K562 (cell line): ENCODE data around the gene OVCA2. TPM values are rescaled to one million over a fixed set of nuclear protein-coding genes. Genes with fewer than 3 reads are reported as not detected.
A peak's percentile ranks its signal among the peaks of the same experiment; 100 is the strongest.

ENCODE experiments used
- ATAC-seq: fragments of 200-7000 bp; cut with Tn5 transposase; 3 replicates; pipeline ENCODE4 v1.9.1; 2020; ENCODE audit warnings: moderate library complexity
- BruUV-seq: library from RNA; stranded (reverse); fragments of 400-500 nt; replicated peaks from 2 replicates; lab custom pipeline; 2021; lab: Mats Ljungman, UMichigan
- CTCF ChIA-PET: fragments of 300-600 bp; formaldehyde crosslinking; extraction: SDS; loops from one replicate; lab custom pipeline; 2021; ENCODE audit warnings: low intra/inter-chr PET ratio; lab: Yijun Ruan, JAX
- POLR2A ChIA-PET: fragments of 300-600, 350-650 bp; sonication (Branson Sonifier 250); formaldehyde crosslinking; extraction: SDS; loops from one replicate; lab custom pipeline; 2021; ENCODE audit warnings: antibody characterized with exemption, inconsistent platforms; lab: Yijun Ruan, JAX
- DNase-seq, 4 experiments: peaks; one replicate each; pipeline versions ENCODE4 v3.0.0 to v3.0.0-alpha.2; 2011 to 2018; ENCODE audit warnings: low spot score in 3 of 4, mixed read lengths in 3 of 4; ENCODE audit errors: extremely low read depth in 1 of 4
- FAIRE-seq: peaks from 2 replicates; lab custom pipeline; 2011; peaks lifted over from hg19 to GRCh38; lab: Jason Lieb, UNC
- H2AFZ ChIP-seq: 2 replicates; pipeline ENCODE4 v1.6.0; 2011; ENCODE audit warnings: low read depth, low read length, control low read depth, inconsistent platforms
- H3K27ac ChIP-seq: fragments of 200-600 bp; 3 replicates; pipeline ENCODE4 v1.8.0; 2011; ENCODE audit warnings: low read depth, mild to moderate bottlenecking, control low read depth, inconsistent platforms, low read length, moderate library complexity, mixed read lengths; ENCODE audit errors: extremely low read depth
- H3K27me3 ChIP-seq, 2 experiments: fragments of 300-600 bp in 1 of 2; 2 replicates in 1 of 2; 3 replicates in 1 of 2; pipeline versions ENCODE4 v1.6.0 to v1.8.0; 2011; ENCODE audit warnings: inconsistent platforms in 2 of 2, low read length in 2 of 2, mild to moderate bottlenecking in 1 of 2, mixed read lengths in 1 of 2, moderate library complexity in 1 of 2; ENCODE audit not compliant: control insufficient read depth in 2 of 2, insufficient read depth in 2 of 2
- H3K36me3 ChIP-seq: fragments of 300-600 bp; 3 replicates; pipeline ENCODE4 v1.8.0; 2011; ENCODE audit warnings: mild to moderate bottlenecking, low read length, inconsistent platforms; ENCODE audit not compliant: control insufficient read depth, insufficient read depth
- H3K4me1 ChIP-seq, 2 experiments: fragments of 200-600 bp in 1 of 2; replicated peaks in 1 of 2; 2 replicates in 1 of 2; 3 replicates in 1 of 2; pipeline versions ENCODE4 v1.5.1 to v1.8.0; 2011; ENCODE audit warnings: inconsistent platforms in 2 of 2, low read length in 2 of 2, mild to moderate bottlenecking in 1 of 2, mixed read lengths in 1 of 2, moderate library complexity in 1 of 2; ENCODE audit not compliant: control insufficient read depth in 2 of 2, insufficient read depth in 2 of 2
- H3K4me2 ChIP-seq: 2 replicates; pipeline ENCODE4 v1.6.1; 2011; ENCODE audit warnings: low read length, control low read depth, inconsistent platforms, mixed read lengths; ENCODE audit not compliant: insufficient read depth
- H3K4me3 ChIP-seq: fragments of 200-600 bp; sonication (generic), shearing (Covaris generic); 2 replicates; pipeline ENCODE4 v1.5.1; 2016; ENCODE audit warnings: control low read depth, inconsistent platforms
- H3K79me2 ChIP-seq: fragments of 200-600 bp; 3 replicates; pipeline ENCODE4 v1.8.0; 2011; ENCODE audit warnings: low read length, inconsistent platforms; ENCODE audit not compliant: control insufficient read depth, insufficient read depth
- H3K9ac ChIP-seq, 2 experiments: 2 replicates each; pipeline versions ENCODE4 v1.6.0 to v1.6.1; 2011; ENCODE audit warnings: low read depth in 2 of 2, low read length in 2 of 2, control low read depth in 1 of 2, inconsistent platforms in 1 of 2, mild to moderate bottlenecking in 1 of 2, mixed read lengths in 1 of 2; ENCODE audit not compliant: insufficient read depth in 1 of 2
- H3K9me1 ChIP-seq: one replicate; pipeline ENCODE4 v1.6.0; 2011; ENCODE audit warnings: inconsistent platforms, mild to moderate bottlenecking, low read length, moderate library complexity; ENCODE audit not compliant: control insufficient read depth, insufficient read depth
- H3K9me3 ChIP-seq: replicated peaks from 2 replicates; pipeline ENCODE4 v1.5.1; 2011; ENCODE audit warnings: low read depth, low read length, inconsistent platforms; ENCODE audit not compliant: control insufficient read depth, insufficient read depth
- H4K20me1 ChIP-seq: replicated peaks from 2 replicates; pipeline ENCODE4 v1.6.1; 2011; ENCODE audit warnings: low read length, inconsistent platforms, mixed read lengths; ENCODE audit not compliant: control insufficient read depth, insufficient read depth
- CBFA2T3 ChIP-seq: fragments of 450-650 bp; IDR thresholded peaks from 2 replicates; pipeline ENCODE4 v1.6.1; 2017
- ERF ChIP-seq: fragments of 450-650 bp; formaldehyde crosslinking; IDR thresholded peaks from 2 replicates; pipeline ENCODE4 v1.4.0; 2020; ENCODE audit warnings: mild to moderate bottlenecking, mixed read lengths
- HDAC6 ChIP-seq: IDR thresholded peaks from 2 replicates; pipeline ENCODE4 v1.6.1; 2012; ENCODE audit warnings: low read depth, mild to moderate bottlenecking, control low read depth, inconsistent platforms, low read length, moderate library complexity
- MIER1 ChIP-seq: fragments of 450-650 bp; IDR thresholded peaks from 2 replicates; pipeline ENCODE4 v1.6.1; 2016; ENCODE audit warnings: antibody characterized with exemption, mild to moderate bottlenecking, low read depth
- SMAD1 ChIP-seq: fragments of 150-350 bp; IDR thresholded peaks from 2 replicates; pipeline ENCODE4 v1.6.1; 2014; ENCODE audit warnings: low read length, low read depth; ENCODE audit not compliant: partially characterized antibody
- TGIF2 ChIP-seq: sonication (generic); formaldehyde crosslinking; IDR thresholded peaks from 2 replicates; pipeline ENCODE4 v1.8.1; 2022; ENCODE audit warnings: mild to moderate bottlenecking, missing genetic modification reagents, moderate library complexity
- ZC3H8 ChIP-seq: fragments of 450-650 bp; IDR thresholded peaks from 2 replicates; pipeline ENCODE4 v1.6.1; 2017
- ZNF212 ChIP-seq: fragments of 450-650 bp; formaldehyde crosslinking; IDR thresholded peaks from 2 replicates; pipeline ENCODE4 v1.4.0; 2020; ENCODE audit warnings: mild to moderate bottlenecking
- ZNF224 ChIP-seq: sonication (generic); formaldehyde crosslinking; IDR thresholded peaks from 2 replicates; pipeline ENCODE4 v1.8.0; 2022; ENCODE audit warnings: mild to moderate bottlenecking, missing genetic modification reagents
- WGBS: fragments of 100-300 bp; shearing (Covaris generic); methylation state at CpG from one replicate; pipeline ENCODE4 v1.1.6; 2016; ENCODE audit warnings: low coverage, mixed read lengths; ENCODE audit not compliant: insufficient coverage; ENCODE audit errors: missing lambda C conversion rate; 5-methylcytosine and 5-hydroxymethylcytosine counted together
- in situ Hi-C: fragments of 300-500 bp; cut with MboI; formaldehyde crosslinking; loops from 4 replicates; pipeline ENCODE4 v1.15.0; 2018; ENCODE audit warnings: inconsistent platforms, mixed read lengths
- intact Hi-C: fragments of 100-400 bp; cut with micrococcal nuclease; formaldehyde crosslinking; loops from 2 replicates; pipeline ENCODE4 v1.14.2; 2022
- polyA plus RNA-seq, 8 experiments: library from polyadenylated mRNA; depleted of rRNA in 4 of 8; stranded (reverse) in 5 of 8; unstranded in 3 of 8; fragments of >200 nt; fragmentation: Nextera tagmentation in 2 of 8; fragmentation: Illumina TruSeq in 1 of 8; extraction: Ambion mirVana in 2 of 8; extraction: Trizol in 1 of 8; gene quantifications; 2 replicates each; pipeline versions ENCODE4 v1.2.1 to v1.2.3, GENCODE V29; 2011 to 2014; ENCODE audit warnings: inconsistent platforms in 1 of 8, missing spikeins in 1 of 8
- total RNA-seq, 7 experiments: library from RNA; depleted of rRNA in 6 of 7; stranded (reverse); fragments of >200 nt in 6 of 7; fragmentation: Illumina TruSeq in 2 of 7; extraction: Trizol in 2 of 7; gene quantifications; 2 replicates each; pipeline versions ENCODE4 v1.2.1 to v1.2.3, GENCODE V29; 2011 to 2021; ENCODE audit warnings: low replicate concordance in 1 of 7
- TF ChIP-seq, protein P1 (sequence below): fragments of 250-450 bp; sonication (Bioruptor Pico); IDR thresholded peaks from 2 replicates; pipeline ENCODE4 v1.8.0; 2021; ENCODE audit warnings: borderline replicate concordance, mild to moderate bottlenecking, moderate library complexity; ENCODE audit not compliant: poor library complexity, severe bottlenecking
- TF ChIP-seq, protein P2 (sequence below): fragments of 450-650 bp; IDR thresholded peaks from 2 replicates; pipeline ENCODE4 v1.7.0; 2016; ENCODE audit warnings: borderline replicate concordance
- TF ChIP-seq, protein P3 (sequence below): fragments of 450-650 bp; IDR thresholded peaks from 2 replicates; pipeline ENCODE4 v1.6.1; 2017; ENCODE audit warnings: mild to moderate bottlenecking, moderate library complexity

OVCA2 gene
- total and polyA plus RNA-seq, 9 of the 15 experiments (the other 6 are each of a cell fraction or from before 2014, with no cell fraction given), result 3.0 to 23.7 (median 14.1) TPM

DNA sequence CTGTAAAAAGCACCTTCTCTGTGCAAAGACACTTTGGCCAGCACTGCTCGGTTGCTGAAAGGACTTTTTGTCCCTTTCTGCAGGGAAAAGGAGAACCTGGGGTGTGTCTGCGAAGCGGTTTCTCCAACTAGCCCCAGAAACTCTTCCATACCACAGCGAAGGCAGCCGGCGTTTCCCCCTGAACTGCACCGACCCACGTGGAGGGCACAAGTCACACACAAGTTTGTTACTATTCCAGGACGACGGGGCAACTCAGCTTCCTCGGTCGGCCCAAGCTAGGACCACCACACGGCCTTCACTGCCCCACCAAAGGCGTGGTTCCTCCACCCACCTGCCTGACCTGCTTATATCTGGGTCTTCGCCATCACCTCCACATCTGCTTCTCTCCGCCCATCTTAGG is 18.6 kb upstream of the OVCA2 start (continued):
- TF ChIP-seq, protein P1, sequence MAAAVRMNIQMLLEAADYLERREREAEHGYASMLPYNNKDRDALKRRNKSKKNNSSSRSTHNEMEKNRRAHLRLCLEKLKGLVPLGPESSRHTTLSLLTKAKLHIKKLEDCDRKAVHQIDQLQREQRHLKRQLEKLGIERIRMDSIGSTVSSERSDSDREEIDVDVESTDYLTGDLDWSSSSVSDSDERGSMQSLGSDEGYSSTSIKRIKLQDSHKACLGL (CRISPR knock-in tag), result no peak
- TF ChIP-seq CBFA2T3 (no peak), ZNF212 (CRISPR knock-in tag) (no peak)
- TF ChIP-seq, protein P2, sequence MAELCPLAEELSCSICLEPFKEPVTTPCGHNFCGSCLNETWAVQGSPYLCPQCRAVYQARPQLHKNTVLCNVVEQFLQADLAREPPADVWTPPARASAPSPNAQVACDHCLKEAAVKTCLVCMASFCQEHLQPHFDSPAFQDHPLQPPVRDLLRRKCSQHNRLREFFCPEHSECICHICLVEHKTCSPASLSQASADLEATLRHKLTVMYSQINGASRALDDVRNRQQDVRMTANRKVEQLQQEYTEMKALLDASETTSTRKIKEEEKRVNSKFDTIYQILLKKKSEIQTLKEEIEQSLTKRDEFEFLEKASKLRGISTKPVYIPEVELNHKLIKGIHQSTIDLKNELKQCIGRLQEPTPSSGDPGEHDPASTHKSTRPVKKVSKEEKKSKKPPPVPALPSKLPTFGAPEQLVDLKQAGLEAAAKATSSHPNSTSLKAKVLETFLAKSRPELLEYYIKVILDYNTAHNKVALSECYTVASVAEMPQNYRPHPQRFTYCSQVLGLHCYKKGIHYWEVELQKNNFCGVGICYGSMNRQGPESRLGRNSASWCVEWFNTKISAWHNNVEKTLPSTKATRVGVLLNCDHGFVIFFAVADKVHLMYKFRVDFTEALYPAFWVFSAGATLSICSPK, result no peak

GRCh38 chr17:2023692-2024571 is 17.9 kb upstream of the OVCA2 start:
- in situ Hi-C loops, result no loop called here
- Histone ChIP-seq H3K27ac (no peak overlapping the region), H3K36me3 (no peaks in the 10 kb centered on the region), H4K20me1 (peaks cover 3% of the 10 kb centered on the region; the same call in 1 of the 2 replicates), H3K79me2 (no peaks in the 10 kb centered on the region), H3K9ac (no peak overlapping the region), H3K4me3 (no peak overlapping the region), H3K27me3 (peaks cover 11 to 47% of the 10 kb centered on the region in 2 experiments), H3K4me1 (peaks cover 3 to 34% of the 10 kb centered on the region in 2 experiments; a peak in 3 of 5 replicates), H3K9me3 (no peaks in the 10 kb centered on the region), H3K9me1 (no peaks in the 10 kb centered on the region), H2AFZ (no peak overlapping the region), H3K4me2 (no peak overlapping the region)
- ChIA-PET CTCF (no interaction called here), POLR2A (no interaction called here)
- no peak for ATAC-seq
- intact Hi-C loops, result no loop called here
- no peak for FAIRE-seq
- BruUV-seq, result no TSS peak
- DNase-seq, result peak; percentile 37 to 57 (median 52)
- 58% methylated on average over 10 of the region's 85 CpGs for WGBS
- TF ChIP-seq ZNF224 (CRISPR knock-in tag) (no peak), TGIF2 (CRISPR knock-in tag) (no peak), SMAD1 (no peak), ERF (CRISPR knock-in tag) (no peak), ZC3H8 (no peak), MIER1 (no peak), HDAC6 (peak; percentile 68; the same call in 1 of the 2 replicates)
- TF ChIP-seq, protein P3, sequence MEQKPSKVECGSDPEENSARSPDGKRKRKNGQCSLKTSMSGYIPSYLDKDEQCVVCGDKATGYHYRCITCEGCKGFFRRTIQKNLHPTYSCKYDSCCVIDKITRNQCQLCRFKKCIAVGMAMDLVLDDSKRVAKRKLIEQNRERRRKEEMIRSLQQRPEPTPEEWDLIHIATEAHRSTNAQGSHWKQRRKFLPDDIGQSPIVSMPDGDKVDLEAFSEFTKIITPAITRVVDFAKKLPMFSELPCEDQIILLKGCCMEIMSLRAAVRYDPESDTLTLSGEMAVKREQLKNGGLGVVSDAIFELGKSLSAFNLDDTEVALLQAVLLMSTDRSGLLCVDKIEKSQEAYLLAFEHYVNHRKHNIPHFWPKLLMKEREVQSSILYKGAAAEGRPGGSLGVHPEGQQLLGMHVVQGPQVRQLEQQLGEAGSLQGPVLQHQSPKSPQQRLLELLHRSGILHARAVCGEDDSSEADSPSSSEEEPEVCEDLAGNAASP, result no peak
- TF ChIP-seq, protein P2, result no peak
